Stimulated activated CD8-positive, alpha-beta memory T cell treated with anti-CD3 and anti-CD28 coated beads, Interleukin-7, amount 100 ng/mL, for 4 hours (primary cell): ENCODE measurements around the gene CXorf49B.
"Not testable (repeated sequence)": the region's sequence is repeated elsewhere in the genome, so short reads cannot be mapped to it uniquely, and the experiment has no call there.

Source experiments
- DNase-seq, 2 donors: peaks; one replicate each; pipeline ENCODE4 v3.0.0-alpha.2; 2020; ENCODE audit warnings: low read depth in 2 of 2

The CXorf49B gene

DNA sequence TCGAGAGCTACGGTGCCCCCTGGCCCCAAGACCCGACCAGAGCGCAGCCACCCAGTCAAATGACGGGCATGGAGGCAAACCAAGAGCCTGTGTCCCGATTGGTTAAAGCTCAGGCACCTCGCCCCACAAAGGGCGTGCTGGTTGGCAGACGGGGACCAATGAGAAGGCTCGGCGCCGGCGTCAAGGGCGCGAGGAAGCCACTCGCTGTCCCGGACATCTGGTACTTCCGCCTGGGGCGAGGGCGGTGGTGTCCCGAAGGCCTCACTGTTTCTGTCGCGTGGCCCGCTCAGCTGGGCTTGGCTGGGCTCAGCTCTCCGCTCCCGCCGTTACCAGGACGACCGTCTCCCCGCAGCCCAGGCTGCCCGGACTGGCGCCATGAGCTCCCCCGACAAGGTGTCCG is at the start of gene CXorf49B:
Gene CXorf49B (plus strand): TSS at position 301 of the 400 bp plus-strand sequence. CDS start 75 bp downstream, at position 376.
- not testable (repeated sequence) for DNase-seq

DNA sequence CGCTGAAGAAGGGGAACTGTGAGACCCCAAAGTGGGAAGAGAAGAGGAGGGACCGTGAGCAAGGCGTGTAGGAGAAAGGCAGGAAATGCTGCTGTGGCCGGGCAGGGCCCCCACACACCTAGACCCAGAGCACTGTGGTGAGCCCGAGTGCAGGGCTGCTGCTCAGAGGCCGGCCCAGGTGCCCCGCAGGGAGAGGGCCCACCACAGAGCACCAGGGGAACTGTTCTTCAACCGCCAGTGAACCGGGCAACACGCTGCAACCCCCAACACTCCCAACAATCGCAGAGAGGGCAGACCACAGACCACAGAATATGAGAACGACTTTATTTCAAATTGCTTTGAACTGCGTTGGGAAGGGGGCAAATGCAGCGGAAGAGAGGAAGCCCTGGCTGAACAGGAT is 49.1 kb upstream of the CXorf49B start:
- not testable (repeated sequence) for DNase-seq

DNA sequence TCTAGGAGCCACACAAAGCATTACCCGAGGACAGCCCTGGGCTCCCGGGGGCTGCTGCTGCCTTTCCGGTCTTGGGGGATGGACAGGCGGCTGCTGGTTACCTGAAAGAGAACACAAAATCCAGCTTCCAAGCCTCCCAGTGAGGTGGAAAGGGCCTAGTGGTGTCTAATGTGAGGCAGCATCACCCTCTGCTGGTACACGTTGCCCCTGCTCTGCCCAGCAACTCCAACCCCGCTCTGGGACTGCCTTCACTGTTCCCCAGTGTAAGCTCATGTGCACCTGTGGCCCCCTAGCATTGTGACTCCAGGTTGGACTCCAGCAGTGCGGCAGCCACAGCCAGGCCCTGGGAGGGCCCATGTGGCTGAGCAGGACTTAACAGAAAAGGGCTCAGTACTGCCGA is 47.6 kb upstream of the CXorf49B start:
- DNase-seq: not testable (repeated sequence)

DNA sequence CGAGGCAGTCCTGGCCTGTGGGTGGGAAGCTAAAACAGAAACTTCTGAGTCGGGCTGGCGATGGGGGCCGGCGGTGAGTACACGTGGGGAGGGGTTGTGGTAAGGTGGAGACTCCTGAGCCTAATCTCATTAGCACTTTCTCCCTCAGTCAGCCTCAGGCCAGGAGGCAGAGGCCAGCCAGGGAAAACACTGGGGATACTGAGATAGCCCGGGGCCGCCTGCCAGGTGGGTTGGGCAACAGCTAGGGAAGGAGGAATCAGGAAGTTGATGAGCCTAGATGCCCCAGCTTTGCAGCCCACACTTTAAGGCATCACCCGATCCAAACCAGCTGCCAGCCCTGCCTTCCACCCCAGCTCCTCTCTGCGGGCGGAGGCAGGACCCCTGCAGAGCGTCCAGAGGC is 46.8 kb upstream of the CXorf49B start:
- not testable (repeated sequence) for DNase-seq

DNA sequence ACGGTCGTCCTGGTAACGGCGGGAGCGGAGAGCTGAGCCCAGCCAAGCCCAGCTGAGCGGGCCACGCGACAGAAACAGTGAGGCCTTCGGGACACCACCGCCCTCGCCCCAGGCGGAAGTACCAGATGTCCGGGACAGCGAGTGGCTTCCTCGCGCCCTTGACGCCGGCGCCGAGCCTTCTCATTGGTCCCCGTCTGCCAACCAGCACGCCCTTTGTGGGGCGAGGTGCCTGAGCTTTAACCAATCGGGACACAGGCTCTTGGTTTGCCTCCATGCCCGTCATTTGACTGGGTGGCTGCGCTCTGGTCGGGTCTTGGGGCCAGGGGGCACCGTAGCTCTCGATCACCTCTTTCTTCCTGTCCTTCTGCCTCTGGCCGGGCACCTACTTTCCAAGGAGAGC is 45.0 kb upstream of the CXorf49B start, which contains the start of gene CXorf49:
Gene CXorf49 (minus strand): TSS at position 101 of the 400 bp plus-strand sequence. CDS start 134 bp downstream, outside the sequence.
- not testable (repeated sequence) for DNase-seq

DNA sequence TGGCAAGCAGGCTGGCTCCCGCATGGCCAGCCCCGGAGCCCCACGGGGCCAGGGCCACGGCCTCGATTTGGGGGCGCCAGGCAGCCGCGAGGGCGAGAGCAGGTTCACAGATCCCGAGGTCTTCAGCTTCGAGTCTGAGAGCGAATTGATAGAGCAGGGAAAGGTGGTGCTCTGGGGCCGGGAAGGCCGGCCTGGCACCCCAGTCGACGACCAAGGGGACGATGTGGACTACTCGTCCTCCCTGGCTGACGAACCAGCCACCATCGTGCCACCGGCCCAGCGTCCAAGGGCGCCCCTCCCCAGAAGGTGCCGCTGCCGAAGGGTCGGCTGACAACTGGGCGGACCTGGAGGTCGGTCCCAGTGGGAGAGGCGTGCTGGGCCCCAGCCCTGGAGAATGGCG is 44.0 kb upstream of the CXorf49B start:
- DNase-seq: not testable (repeated sequence)

DNA sequence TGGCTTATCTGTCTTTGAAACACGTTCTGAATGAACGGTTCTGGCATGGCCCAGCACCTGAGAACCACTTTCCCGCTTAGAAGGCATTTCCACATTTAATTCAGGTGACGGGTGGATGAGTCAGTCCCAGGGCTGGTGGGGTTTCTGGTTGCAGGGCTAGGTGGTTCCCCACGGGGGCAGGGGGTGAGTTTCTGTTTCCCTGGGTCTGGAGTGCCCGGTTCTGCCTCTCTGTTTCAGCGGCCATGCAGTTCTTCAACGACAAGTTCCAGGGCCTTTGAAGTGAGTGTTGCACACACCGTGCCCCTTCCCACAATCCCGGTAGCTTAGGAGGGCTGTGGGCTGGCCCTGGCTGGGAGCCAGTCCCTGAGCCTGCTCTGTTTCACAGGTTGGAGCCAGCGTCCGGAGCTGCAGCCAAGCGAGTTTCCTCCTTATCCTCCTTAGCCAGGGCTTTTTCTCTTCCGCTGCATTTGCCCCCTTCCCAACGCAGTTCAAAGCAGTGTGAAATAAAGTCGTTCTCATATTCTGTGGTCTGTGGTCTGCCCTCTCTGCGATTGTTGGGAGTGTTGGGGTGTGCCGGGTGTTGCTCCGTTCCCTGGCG is 42.8 kb upstream of the CXorf49B start:
- DNase-seq: not testable (repeated sequence)

DNA sequence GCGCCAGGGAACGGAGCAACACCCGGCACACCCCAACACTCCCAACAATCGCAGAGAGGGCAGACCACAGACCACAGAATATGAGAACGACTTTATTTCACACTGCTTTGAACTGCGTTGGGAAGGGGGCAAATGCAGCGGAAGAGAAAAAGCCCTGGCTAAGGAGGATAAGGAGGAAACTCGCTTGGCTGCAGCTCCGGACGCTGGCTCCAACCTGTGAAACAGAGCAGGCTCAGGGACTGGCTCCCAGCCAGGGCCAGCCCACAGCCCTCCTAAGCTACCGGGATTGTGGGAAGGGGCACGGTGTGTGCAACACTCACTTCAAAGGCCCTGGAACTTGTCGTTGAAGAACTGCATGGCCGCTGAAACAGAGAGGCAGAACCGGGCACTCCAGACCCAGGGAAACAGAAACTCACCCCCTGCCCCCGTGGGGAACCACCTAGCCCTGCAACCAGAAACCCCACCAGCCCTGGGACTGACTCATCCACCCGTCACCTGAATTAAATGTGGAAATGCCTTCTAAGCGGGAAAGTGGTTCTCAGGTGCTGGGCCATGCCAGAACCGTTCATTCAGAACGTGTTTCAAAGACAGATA is 2.4 kb upstream of the CXorf49B start:
- DNase-seq: not testable (repeated sequence)

DNA sequence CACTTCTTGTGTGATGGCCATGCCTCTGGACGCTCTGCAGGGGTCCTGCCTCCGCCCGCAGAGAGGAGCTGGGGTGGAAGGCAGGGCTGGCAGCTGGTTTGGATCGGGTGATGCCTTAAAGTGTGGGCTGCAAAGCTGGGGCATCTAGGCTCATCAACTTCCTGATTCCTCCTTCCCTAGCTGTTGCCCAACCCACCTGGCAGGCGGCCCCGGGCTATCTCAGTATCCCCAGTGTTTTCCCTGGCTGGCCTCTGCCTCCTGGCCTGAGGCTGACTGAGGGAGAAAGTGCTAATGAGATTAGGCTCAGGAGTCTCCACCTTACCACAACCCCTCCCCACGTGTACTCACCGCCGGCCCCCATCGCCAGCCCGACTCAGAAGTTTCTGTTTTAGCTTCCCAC is 1.7 kb downstream of the CXorf49B start:
- DNase-seq: not testable (repeated sequence)

DNA sequence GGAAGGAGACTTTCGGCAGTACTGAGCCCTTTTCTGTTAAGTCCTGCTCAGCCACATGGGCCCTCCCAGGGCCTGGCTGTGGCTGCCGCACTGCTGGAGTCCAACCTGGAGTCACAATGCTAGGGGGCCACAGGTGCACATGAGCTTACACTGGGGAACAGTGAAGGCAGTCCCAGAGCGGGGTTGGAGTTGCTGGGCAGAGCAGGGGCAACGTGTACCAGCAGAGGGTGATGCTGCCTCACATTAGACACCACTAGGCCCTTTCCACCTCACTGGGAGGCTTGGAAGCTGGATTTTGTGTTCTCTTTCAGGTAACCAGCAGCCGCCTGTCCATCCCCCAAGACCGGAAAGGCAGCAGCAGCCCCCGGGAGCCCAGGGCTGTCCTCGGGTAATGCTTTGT is 2.5 kb downstream of the CXorf49B start:
- DNase-seq: not testable (repeated sequence)

DNA sequence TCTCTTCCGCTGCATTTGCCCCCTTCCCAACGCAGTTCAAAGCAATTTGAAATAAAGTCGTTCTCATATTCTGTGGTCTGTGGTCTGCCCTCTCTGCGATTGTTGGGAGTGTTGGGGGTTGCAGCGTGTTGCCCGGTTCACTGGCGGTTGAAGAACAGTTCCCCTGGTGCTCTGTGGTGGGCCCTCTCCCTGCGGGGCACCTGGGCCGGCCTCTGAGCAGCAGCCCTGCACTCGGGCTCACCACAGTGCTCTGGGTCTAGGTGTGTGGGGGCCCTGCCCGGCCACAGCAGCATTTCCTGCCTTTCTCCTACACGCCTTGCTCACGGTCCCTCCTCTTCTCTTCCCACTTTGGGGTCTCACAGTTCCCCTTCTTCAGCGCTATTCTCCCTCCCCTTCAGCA is 4.0 kb downstream of the CXorf49B start:
- not testable (repeated sequence) for DNase-seq

DNA sequence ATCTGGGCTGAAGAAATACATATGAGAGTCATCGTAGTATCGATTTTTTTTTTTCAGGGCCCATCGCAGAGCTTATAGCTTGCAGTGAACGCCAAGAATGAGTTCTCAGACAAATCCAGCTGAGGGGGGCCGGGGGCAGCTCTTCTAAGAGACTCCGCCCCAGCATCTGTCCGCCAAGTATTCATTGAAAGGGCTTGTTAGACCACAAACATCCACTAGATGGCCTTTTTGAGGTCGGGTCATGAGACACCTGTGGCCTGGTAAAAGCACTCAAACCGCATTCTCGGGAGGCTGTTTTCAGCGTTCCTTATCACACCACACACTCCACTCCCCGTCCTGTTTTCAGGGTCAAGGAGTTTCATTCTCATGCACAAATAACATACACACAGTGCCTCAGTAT is 15.2 kb downstream of the CXorf49B start:
- DNase-seq: not testable (repeated sequence)

DNA sequence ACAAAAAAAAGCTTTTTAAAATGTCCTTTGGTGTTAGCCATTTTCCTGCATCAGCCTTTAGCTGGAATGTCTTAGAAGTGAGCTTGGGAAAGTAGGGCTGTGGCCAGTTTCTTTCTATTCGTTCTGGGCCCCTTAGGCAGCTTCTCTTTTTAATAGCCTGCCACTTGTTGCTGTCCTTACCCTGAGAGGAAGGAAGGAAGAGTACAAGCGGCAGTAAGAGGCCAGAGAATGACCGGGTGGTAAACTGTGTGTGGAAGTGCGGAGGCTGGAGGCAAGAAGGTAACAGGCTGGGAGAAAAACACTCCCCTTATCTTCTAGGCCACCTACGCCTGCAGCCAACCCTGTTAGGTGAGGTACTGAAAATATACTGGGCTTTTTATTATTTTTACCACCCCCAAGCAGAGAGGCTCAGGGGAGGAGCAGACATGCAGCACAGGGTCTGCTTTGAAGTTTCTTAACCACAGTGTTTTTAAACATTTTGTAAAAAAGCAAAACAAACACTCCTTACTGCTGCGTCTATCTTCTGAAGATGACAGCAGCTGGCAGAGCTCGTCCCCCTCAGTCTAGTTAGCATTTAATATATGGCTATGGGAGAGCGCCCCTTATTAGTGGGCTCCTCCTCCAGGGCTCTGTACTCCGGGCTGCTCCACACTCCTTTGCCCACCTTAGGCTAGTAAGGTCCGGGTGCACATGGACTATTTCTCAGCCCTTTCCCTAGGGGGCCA is 19.2 kb downstream of the CXorf49B start:
- not testable (repeated sequence) for DNase-seq

DNA sequence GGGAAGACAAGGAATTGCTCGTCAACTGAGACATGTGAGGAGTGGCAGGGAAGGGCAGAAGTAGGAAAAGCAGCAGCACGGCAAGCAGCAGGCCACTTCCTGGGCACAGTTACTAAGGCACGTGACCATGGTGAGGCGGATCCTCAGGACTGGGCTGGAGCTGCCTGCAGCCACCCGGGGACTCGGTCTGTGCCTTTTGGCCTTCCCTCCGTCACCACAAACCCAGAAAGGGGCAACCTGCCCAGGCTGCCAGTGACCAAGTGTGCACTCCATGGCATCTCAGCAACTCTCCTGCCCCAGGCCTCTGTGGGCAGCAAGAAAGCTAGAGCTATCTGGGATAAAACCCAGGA is 19.8 kb downstream of the CXorf49B start:
- not testable (repeated sequence) for DNase-seq

DNA sequence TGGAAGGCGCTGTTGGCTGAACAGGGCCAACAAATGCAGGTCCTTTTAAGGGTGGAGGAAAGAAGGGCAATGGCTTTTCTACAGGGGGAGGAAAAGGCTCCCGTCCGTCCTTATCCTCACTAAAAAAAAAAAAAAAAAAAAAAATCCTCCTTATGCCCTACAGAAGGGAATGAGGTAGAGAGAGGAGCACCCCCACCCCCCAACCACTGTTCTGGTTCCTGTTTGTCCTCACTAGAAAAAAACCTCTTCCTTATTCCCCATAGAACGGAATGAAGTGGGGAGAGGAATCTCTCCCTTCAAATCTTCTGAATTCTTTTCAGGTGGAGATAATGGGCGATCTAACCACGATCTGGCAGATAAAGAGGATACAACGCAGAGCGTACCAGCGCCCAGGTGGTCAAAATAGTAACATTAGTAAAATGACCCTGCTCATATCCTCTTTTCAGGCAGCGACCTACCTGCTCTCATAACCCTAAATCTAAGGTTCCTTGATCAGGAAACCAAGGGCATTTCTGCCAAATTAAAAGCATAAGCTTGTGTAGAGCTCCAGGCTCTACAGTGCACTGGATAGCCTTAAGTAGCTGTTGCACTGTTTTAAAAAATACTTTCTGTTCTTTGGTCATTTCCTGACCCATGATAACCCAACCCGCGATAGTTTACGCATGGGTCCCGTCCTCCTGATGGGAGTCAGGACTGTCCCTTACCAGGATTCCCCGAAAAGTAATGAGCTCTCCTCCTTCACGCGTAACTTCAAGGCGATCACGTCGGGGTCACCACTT is 20.6 kb downstream of the CXorf49B start:
- DNase-seq: not testable (repeated sequence)

DNA sequence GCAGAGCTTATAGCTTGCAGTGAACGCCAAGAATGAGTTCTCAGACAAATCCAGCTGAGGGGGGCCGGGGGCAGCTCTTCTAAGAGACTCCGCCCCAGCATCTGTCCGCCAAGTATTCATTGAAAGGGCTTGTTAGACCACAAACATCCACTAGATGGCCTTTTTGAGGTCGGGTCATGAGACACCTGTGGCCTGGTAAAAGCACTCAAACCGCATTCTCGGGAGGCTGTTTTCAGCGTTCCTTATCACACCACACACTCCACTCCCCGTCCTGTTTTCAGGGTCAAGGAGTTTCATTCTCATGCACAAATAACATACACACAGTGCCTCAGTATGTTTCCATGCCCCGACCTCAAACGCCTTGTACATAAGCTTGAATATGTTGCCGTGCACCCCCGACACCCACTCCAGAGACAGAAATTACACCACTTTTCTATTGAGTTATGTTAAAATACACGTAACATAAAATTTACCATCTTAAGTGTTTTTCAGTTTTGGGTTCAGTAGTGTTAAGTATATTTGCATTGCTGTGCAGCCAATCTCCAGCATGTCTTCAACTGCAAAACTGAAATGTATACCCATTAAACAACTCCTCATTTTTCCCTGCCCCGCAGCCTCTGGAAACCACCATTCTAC is 21.3 kb downstream of the CXorf49B start:
- DNase-seq: not testable (repeated sequence)

DNA sequence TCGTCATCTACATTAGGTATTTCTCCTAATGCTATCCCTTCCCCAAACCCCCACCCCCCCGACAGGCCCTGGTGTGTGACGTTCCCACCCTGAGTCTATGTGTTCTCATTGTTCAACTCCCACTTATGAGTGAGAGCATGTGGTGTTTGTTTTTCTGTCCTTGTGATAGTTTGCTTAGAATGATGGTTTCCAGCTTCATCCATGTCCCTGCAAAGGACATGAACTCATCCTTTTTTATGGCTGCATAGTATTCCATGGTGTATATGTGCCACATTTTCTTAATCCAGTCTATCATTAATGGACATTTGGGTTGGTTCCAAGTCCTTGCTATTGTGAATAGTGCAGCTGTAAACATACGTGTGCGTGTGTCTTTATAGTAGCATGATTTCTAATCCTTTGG is 43.3 kb downstream of the CXorf49B start:
- DNase-seq: not testable (repeated sequence)

DNA sequence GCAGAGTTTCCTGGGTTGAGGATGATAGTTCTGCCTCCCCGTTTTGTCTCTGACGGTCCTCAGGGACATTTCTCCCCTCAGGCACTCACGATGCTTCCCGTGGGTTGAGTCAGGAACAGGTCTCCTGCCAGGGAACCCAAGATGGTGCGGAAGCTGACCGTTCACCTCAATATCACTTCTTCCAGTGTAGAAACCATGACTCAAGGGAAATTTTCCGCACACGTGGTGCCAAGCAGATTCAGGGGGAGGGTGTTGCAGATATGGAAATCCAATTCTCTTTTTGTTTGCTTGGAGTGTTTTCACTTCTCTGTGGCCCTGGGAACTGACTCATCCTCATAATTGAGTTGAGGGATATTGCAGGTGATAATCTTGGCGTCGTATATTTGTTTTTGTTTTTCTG is 46.7 kb downstream of the CXorf49B start:
- no peak for DNase-seq

DNA sequence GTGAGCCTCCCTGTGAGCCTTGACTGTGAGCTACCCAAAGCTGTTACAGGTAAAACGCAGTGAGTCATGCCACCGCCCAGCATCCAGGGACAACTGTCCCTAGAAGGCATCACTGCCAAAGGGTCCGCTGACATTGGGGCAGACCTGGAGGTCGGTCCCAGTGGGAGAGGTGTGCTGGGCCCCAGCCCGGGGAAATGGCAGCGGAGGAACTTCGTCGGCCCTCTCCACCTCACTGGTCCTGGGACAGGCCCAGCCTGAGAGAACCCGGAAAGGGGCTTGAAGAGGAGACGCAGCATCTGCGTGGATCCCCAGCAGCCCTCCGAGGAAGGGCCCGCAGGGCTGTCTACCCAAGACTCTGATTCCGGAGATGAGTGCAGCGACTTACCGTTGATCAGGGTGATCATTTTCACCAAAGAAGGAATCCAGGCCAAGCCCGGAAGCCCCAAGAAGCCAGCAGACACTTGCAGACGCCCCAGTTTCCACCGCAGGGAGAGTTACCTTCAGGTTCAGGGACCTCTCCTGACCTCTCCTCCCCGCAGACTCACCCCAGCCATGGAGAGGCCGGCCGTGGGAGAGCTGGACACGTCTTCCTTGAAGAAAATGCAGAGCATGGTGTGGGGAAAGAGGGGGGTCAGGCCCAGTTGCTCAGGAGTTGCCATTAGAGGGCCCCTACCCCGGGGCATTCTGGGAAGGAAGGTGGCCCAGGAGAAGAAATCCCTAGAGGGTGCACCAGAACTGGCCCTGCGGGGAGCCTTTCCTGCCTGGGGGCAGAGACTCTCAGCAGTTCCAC is 51.2 kb downstream of the CXorf49B start:
- no peak for DNase-seq

DNA sequence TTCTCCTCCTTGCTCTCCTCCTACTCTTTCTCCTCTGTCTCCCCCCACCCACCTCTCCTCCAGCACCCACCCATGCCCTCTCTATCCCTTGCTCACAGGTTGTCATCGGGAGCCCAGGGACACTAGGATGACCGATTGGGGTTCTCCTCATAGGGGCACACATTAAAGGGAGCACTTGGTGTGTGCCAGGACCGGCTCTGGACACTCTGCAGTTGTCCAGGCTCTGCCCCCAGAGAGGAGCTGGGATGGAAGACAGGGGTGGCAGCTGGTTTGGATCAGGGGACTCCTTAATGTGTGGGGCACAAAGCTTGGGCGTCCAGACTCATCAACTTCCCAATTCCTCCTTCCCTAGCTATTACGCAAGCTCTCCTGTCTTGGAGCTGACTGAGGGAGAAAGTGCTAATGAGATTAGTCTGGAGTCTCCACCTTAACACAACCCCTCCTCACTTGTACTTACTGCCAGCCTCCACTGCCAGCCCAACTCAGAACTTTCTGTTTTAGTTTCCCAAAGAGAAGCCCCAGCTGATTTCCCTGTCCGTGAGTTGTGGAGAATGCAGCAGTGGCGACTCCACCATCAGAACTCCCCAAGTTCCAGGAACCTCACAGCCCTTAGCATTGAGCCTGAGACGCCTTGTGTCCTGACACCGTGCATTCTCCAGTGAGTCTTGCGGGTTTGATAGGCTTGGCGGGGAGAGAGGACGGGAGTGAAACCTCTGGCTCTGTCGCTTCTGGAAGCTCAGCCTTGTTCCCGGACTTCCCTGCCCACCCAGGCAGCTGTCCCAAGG is 52.2 kb downstream of the CXorf49B start:
- no peak for DNase-seq
